HL-60 (cell line): ENCODE results near the gene RNF25.

ENCODE experiments used
- DNase-seq, 2 experiments: peaks; one replicate each; pipeline ENCODE4 v3.0.0-alpha.2; 2010 to 2020; ENCODE audit warnings: low read depth in 1 of 2, low spot score in 1 of 2
- H3K27ac ChIP-seq: fragments of 250-450 bp; sonication (Bioruptor Pico); replicated peaks from 2 replicates; pipeline ENCODE4 v1.5.1; 2020; ENCODE audit warnings: mild to moderate bottlenecking, moderate library complexity
- H3K27me3 ChIP-seq: fragments of 250-450 bp; sonication (Bioruptor Pico); 2 replicates; pipeline ENCODE4 v1.5.1; 2021; ENCODE audit warnings: mild to moderate bottlenecking, moderate library complexity; ENCODE audit not compliant: insufficient read depth, poor library complexity, severe bottlenecking
- H3K4me3 ChIP-seq: replicated peaks from 2 replicates; pipeline ENCODE4 v1.5.1; 2011; ENCODE audit warnings: mild to moderate bottlenecking, control low read depth, low read length; ENCODE audit not compliant: insufficient read depth
- CTCF ChIP-seq: IDR thresholded peaks from one replicate; pipeline ENCODE4 v1.5.1; 2011; ENCODE audit warnings: low read length, control low read depth, inconsistent platforms; ENCODE audit not compliant: insufficient read depth
- GABPA ChIP-seq: IDR thresholded peaks from 2 replicates; pipeline ENCODE4 v1.6.1; 2012; ENCODE audit warnings: low read depth
- POLR2AphosphoS5 ChIP-seq: IDR thresholded peaks from 2 replicates; pipeline ENCODE4 v1.6.1; 2012; ENCODE audit warnings: low read depth
- REST ChIP-seq: IDR thresholded peaks from 2 replicates; pipeline ENCODE4 v1.6.1; 2012; ENCODE audit warnings: low read depth; ENCODE audit not compliant: insufficient replicate concordance
- SPI1 ChIP-seq: IDR thresholded peaks from 2 replicates; pipeline ENCODE4 v1.6.1; 2012; ENCODE audit warnings: low read depth, mild to moderate bottlenecking, borderline replicate concordance

RNF25 gene

GRCh38 chr2:218716070-218716469, 44.3 kb upstream of the RNF25 start:
- no peak for TF ChIP-seq SPI1
- TF ChIP-seq GABPA = no peak
- no peak for TF ChIP-seq REST
- no peak for TF ChIP-seq CTCF
- TF ChIP-seq POLR2AphosphoS5 = no peak
- Histone ChIP-seq H3K4me3 (no peak overlapping the region), H3K27me3 (no peaks in the 10 kb centered on the region), H3K27ac (no peak overlapping the region)
- no peak for DNase-seq

- Histone ChIP-seq H3K4me3 (no peak overlapping the region), H3K27me3 (no peaks in the 10 kb centered on the region), H3K27ac (no peak overlapping the region)
- DNase-seq = peak in 1 of 2 experiments; percentile 39
- TF ChIP-seq SPI1 (peak; percentile 25; the same call in 1 of the 2 replicates), GABPA (no peak), REST (no peak), CTCF (no peak)
Observed at GRCh38 chr2:218713922-218714321, 42.1 kb upstream of the RNF25 start.

GRCh38 chr2:218711550-218711929, 39.7 kb upstream of the RNF25 start:
- no peak for DNase-seq
- Histone ChIP-seq H3K4me3 (peak overlapping the region; percentile 94), H3K27me3 (no peaks in the 10 kb centered on the region), H3K27ac (peak overlapping the region; percentile 84)
- TF ChIP-seq SPI1 (no peak), GABPA (no peak), CTCF (no peak), POLR2AphosphoS5 (no peak), REST (no peak)
